MM.1S (cell line): Measurements from ENCODE around the gene GAB1.

Experiments
- DNase-seq: peaks from one replicate; pipeline ENCODE4 v3.0.0-alpha.2; 2015
- H2AFZ ChIP-seq: fragments of 300-600 bp; sonication (generic); 2 replicates; pipeline ENCODE4 v1.6.0; 2016; ENCODE audit warnings: antibody characterized with exemption, low read length
- H3F3A ChIP-seq: fragments of 300-600 bp; sonication (generic); 2 replicates; pipeline ENCODE4 v1.6.1; 2016; ENCODE audit warnings: mild to moderate bottlenecking, antibody characterized with exemption, low read length, moderate library complexity, mixed read lengths; ENCODE audit not compliant: insufficient read depth
- H3K27ac ChIP-seq: fragments of 300-600 bp; sonication (generic); 2 replicates; pipeline ENCODE4 v1.5.1; 2016; ENCODE audit warnings: mild to moderate bottlenecking, low read length
- H3K27me3 ChIP-seq: fragments of 300-600 bp; sonication (generic); replicated peaks from 2 replicates; pipeline ENCODE4 v1.6.0; 2016; ENCODE audit warnings: low read length; ENCODE audit not compliant: insufficient read depth
- H3K36me3 ChIP-seq: fragments of 300-600 bp; sonication (generic); replicated peaks from 2 replicates; pipeline ENCODE4 v1.6.1; 2016; ENCODE audit warnings: mild to moderate bottlenecking, low read length, mixed read lengths; ENCODE audit not compliant: insufficient read depth
- H3K4me1 ChIP-seq: fragments of 300-600 bp; sonication (generic); 2 replicates; pipeline ENCODE4 v1.6.1; 2016; ENCODE audit warnings: low read length, mixed read lengths
- H3K4me2 ChIP-seq: fragments of 300-600 bp; sonication (generic); 2 replicates; pipeline ENCODE4 v1.6.0; 2016; ENCODE audit warnings: low read depth, low read length
- H3K4me3 ChIP-seq: fragments of 300-600 bp; sonication (generic); 2 replicates; pipeline ENCODE4 v1.5.1; 2016; ENCODE audit warnings: low read length, mixed read lengths
- H3K79me2 ChIP-seq: fragments of 300-600 bp; sonication (generic); 2 replicates; pipeline ENCODE4 v1.6.1; 2016; ENCODE audit warnings: mixed run types, low read length, mixed read lengths
- H3K9ac ChIP-seq: fragments of 300-600 bp; sonication (generic); 2 replicates; pipeline ENCODE4 v1.6.1; 2016; ENCODE audit warnings: low read length, mixed read lengths
- H3K9me2 ChIP-seq: fragments of 300-600 bp; sonication (generic); replicated peaks from 2 replicates; pipeline ENCODE4 v1.6.1; 2016; ENCODE audit warnings: mild to moderate bottlenecking, low read length, mixed read lengths; ENCODE audit not compliant: insufficient read depth
- H3K9me3 ChIP-seq: fragments of 300-600 bp; sonication (generic); replicated peaks from 2 replicates; pipeline ENCODE4 v1.6.1; 2016; ENCODE audit warnings: mild to moderate bottlenecking, low read length, mixed read lengths; ENCODE audit not compliant: insufficient read depth
- H4K20me1 ChIP-seq: fragments of 300-600 bp; sonication (generic); 2 replicates; pipeline ENCODE4 v1.6.1; 2016; ENCODE audit warnings: mild to moderate bottlenecking, low read length, moderate library complexity, mixed read lengths; ENCODE audit not compliant: insufficient read depth
- EZH2 ChIP-seq: fragments of 300-600 bp; sonication (generic); optimal IDR thresholded peaks from 2 replicates; pipeline ENCODE3; 2017; ENCODE audit warnings: low read depth, mild to moderate bottlenecking, antibody characterized with exemption, low read length, mixed read lengths
- EZH2phosphoT487 ChIP-seq: fragments of 300-600 bp; sonication (generic); IDR thresholded peaks from 2 replicates; pipeline ENCODE4 v1.6.1; 2018; ENCODE audit warnings: antibody characterized with exemption, low read length
- TF ChIP-seq, protein P1 (sequence below): fragments of 300-600 bp; sonication (generic); IDR thresholded peaks from 2 replicates; pipeline ENCODE4 v1.5.1; 2016; ENCODE audit warnings: antibody characterized with exemption, low read length, mixed read lengths

GAB1 gene

GRCh38 chr4:143308377-143308776 is 28.3 kb upstream of the GAB1 start:
- Histone ChIP-seq H3K4me2 (no peak overlapping the region), H3K9me2 (no peaks in the 10 kb centered on the region), H3F3A (no peaks in the 10 kb centered on the region), H3K4me3 (no peak overlapping the region), H4K20me1 (no peaks in the 10 kb centered on the region), H3K27me3 (no peaks in the 10 kb centered on the region), H3K36me3 (no peaks in the 10 kb centered on the region), H3K79me2 (no peaks in the 10 kb centered on the region), H3K4me1 (no peaks in the 10 kb centered on the region), H3K9me3 (no peaks in the 10 kb centered on the region), H2AFZ (no peak overlapping the region), H3K9ac (no peak overlapping the region), H3K27ac (no peak overlapping the region)
- TF ChIP-seq EZH2 (no peak), EZH2phosphoT487 (no peak)
- TF ChIP-seq, protein P1, sequence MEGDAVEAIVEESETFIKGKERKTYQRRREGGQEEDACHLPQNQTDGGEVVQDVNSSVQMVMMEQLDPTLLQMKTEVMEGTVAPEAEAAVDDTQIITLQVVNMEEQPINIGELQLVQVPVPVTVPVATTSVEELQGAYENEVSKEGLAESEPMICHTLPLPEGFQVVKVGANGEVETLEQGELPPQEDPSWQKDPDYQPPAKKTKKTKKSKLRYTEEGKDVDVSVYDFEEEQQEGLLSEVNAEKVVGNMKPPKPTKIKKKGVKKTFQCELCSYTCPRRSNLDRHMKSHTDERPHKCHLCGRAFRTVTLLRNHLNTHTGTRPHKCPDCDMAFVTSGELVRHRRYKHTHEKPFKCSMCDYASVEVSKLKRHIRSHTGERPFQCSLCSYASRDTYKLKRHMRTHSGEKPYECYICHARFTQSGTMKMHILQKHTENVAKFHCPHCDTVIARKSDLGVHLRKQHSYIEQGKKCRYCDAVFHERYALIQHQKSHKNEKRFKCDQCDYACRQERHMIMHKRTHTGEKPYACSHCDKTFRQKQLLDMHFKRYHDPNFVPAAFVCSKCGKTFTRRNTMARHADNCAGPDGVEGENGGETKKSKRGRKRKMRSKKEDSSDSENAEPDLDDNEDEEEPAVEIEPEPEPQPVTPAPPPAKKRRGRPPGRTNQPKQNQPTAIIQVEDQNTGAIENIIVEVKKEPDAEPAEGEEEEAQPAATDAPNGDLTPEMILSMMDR, result no peak
- no peak for DNase-seq

GRCh38 chr4:143311924-143312323 is 24.8 kb upstream of the GAB1 start:
- Histone ChIP-seq H3K4me3 (no peak overlapping the region), H3K27me3 (no peaks in the 10 kb centered on the region), H3F3A (no peaks in the 10 kb centered on the region), H3K4me2 (no peak overlapping the region), H3K9ac (no peak overlapping the region), H3K79me2 (no peaks in the 10 kb centered on the region), H3K9me2 (no peaks in the 10 kb centered on the region), H2AFZ (no peak overlapping the region), H3K9me3 (no peaks in the 10 kb centered on the region), H4K20me1 (no peaks in the 10 kb centered on the region), H3K4me1 (no peaks in the 10 kb centered on the region), H3K36me3 (no peaks in the 10 kb centered on the region), H3K27ac (no peak overlapping the region)
- no peak for TF ChIP-seq EZH2phosphoT487
- no peak for TF ChIP-seq EZH2
- TF ChIP-seq, protein P1, result no peak
- no peak for DNase-seq

DNA sequence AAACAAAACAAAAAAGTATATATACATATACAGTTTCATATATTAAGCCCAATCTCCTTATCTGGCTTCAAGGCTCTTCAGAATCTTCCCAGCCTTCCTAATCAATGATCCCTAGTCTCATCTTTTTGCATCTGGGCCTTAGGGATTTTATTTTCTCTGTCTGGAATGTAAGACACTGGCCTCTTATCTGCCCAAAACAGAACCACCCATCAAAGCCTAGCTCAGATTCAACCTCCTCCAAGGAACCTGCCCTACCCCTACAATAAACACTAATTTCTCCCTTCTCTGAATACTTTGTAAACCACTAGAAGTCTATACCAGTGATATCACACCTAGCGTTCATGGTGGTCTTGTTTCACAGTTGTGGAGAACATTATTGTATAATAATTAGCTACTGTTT is 23.2 kb upstream of the GAB1 start:
- Histone ChIP-seq H3F3A (no peaks in the 10 kb centered on the region), H4K20me1 (no peaks in the 10 kb centered on the region), H3K4me3 (no peak overlapping the region), H3K36me3 (no peaks in the 10 kb centered on the region), H2AFZ (no peak overlapping the region), H3K9me2 (no peaks in the 10 kb centered on the region), H3K79me2 (no peaks in the 10 kb centered on the region), H3K9ac (no peak overlapping the region), H3K4me2 (no peak overlapping the region), H3K27ac (no peak overlapping the region), H3K4me1 (no peaks in the 10 kb centered on the region), H3K9me3 (no peaks in the 10 kb centered on the region), H3K27me3 (no peaks in the 10 kb centered on the region)
- DNase-seq, result no peak
- TF ChIP-seq EZH2phosphoT487, result no peak

DNA sequence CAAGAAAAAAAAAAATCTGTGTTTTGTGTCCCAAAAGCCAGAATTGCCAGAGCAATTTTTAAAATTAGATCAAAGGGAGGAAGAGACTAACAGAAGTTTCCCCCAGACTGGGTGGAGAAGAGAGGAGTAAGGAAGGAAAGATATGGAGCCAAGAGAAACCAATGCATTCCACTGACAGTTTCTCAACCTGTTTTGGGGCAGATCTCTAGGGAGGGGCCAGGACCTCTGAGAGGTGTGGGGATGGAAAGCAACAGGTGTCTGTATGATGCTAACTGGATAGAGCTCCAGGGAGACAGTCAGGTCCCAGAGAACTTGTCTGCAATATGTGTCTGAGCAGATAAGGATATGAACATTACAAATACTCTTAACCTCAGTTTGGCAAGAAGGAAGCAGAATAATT is 22.7 kb upstream of the GAB1 start:
- DNase-seq, result no peak

More for the DNA sequence above, 22.7 kb upstream of the GAB1 start:
- Histone ChIP-seq H2AFZ (no peak overlapping the region), H3K4me1 (no peaks in the 10 kb centered on the region), H3K9me3 (no peaks in the 10 kb centered on the region), H3K9ac (no peak overlapping the region), H3K79me2 (no peaks in the 10 kb centered on the region), H3K27ac (no peak overlapping the region), H3K4me2 (no peak overlapping the region), H4K20me1 (no peaks in the 10 kb centered on the region), H3K9me2 (no peaks in the 10 kb centered on the region), H3K27me3 (no peaks in the 10 kb centered on the region), H3K36me3 (no peaks in the 10 kb centered on the region), H3F3A (no peaks in the 10 kb centered on the region), H3K4me3 (no peak overlapping the region)
- TF ChIP-seq EZH2 (no peak), EZH2phosphoT487 (no peak)
- TF ChIP-seq, protein P1, result no peak
